Measurements from ENCODE around the gene NEIL1. TPM values are rescaled to one million over a fixed set of nuclear protein-coding genes. Genes with fewer than 3 reads are reported as not detected.

Gene NEIL1
- total and polyA plus RNA-seq, 10 of the 15 experiments (the other 5 are each of a cell fraction or from before 2014, with no cell fraction given): 0.10 to 2.3 (median 0.66) TPM

DNA sequence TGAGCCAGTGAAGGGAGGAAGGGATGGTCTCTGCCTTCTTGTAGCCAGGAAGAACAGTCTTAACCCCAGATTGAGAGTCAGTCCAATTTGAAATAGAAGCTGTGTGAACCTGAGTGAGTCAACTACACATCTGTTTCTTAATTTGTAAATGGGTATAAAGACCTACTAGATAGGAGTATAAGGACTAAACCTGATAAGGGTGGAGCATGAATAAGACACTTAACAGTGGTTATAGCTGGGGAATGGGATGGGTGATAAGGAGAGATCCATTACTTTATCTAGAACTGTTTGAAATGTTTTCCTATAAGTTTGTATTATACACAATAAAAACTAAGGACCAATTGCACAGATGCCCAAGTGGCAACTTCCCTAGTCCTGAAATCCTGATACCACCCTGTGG is 20.2 kb downstream of the NEIL1 start:
- H3K4me3 ChIP-seq: no peak overlapping the region
- ChIA-PET POLR2A (interaction anchor here (0.5 to 3.2 kb wide), 8 partner anchors 13 to 314 kb away, joined by 3 to 43 read pairs (median 16); partner anchors contain the start of genes IMP3, SIN3A, SNUPN and SNX33), SMC1A (ENCODE audit: uncharacterized antibody, unreplicated experiment) (interaction anchor here (0.7 to 3.1 kb wide), 12 partner anchors 14 to 337 kb away, joined by 3 to 24 read pairs (median 6); partner anchors contain the start of gene IMP3), CTCF (interaction anchor here (0.6 to 4.9 kb wide), 32 partner anchors 9 to 438 kb away, joined by 3 to 86 read pairs (median 7); partner anchors contain the start of genes COMMD4, IMP3, SIN3A and SNUPN), RAD21 (ENCODE audit: unreplicated experiment) (interaction anchor here (1.1 to 4.2 kb wide), 7 partner anchors 65 to 281 kb away, joined by 3 to 113 read pairs (median 5); partner anchors contain the start of genes IMP3, SIN3A and SNX33)
- BruUV-seq (replicated peaks): no TSS peak
- H2AFZ ChIP-seq (ENCODE audit: control insufficient read depth, low read depth, low read length): no peak overlapping the region
- no peaks in the 10 kb centered on the region for H4K20me1 ChIP-seq (ENCODE audit: control insufficient read depth, insufficient read depth)
- DNase-seq (ENCODE audit: low read depth, low spot score) (no peak), ATAC-seq (no peak), FAIRE-seq (no peak)
- H3K27ac ChIP-seq (ENCODE audit: control insufficient read depth, insufficient read depth): no peak overlapping the region
- in situ Hi-C loops (cut with MboI) (no loop called here), intact Hi-C loops (cut with micrococcal nuclease; ENCODE audit: unreplicated experiment) (loop anchor here (1.0 kb wide), 1 partner anchor 316 kb away; no protein-coding TSS in a partner anchor)
- no peaks in the 10 kb centered on the region for H3K27me3 ChIP-seq (replicated peaks in 1 of 2; ENCODE audit: control insufficient read depth in 2 of 2, insufficient read depth in 2 of 2, low read length in 1 of 2)
- H3K9me3 ChIP-seq (replicated peaks; ENCODE audit: control insufficient read depth, insufficient read depth, low read length): no peaks in the 10 kb centered on the region
- peak overlapping the region; percentile 78 for H3K4me2 ChIP-seq (ENCODE audit: control insufficient read depth, insufficient read depth)
- H3K36me3 ChIP-seq (ENCODE audit: control insufficient read depth in 2 of 2, insufficient read depth in 2 of 2, low read length in 1 of 2): peaks cover 6 to 19% of the 10 kb centered on the region in 2 experiments
- H3K79me2 ChIP-seq (ENCODE audit: control insufficient read depth, insufficient read depth, low read length): peaks cover 8% of the 10 kb centered on the region
- no peak overlapping the region; the same call in 1 of the 2 replicates for H3K9ac ChIP-seq (ENCODE audit: control insufficient read depth, insufficient read depth, low read length)
- H3K4me1 ChIP-seq (ENCODE audit: control insufficient read depth, insufficient read depth, low read length): peaks cover 6% of the 10 kb centered on the region
- TF ChIP-seq, protein P1, sequence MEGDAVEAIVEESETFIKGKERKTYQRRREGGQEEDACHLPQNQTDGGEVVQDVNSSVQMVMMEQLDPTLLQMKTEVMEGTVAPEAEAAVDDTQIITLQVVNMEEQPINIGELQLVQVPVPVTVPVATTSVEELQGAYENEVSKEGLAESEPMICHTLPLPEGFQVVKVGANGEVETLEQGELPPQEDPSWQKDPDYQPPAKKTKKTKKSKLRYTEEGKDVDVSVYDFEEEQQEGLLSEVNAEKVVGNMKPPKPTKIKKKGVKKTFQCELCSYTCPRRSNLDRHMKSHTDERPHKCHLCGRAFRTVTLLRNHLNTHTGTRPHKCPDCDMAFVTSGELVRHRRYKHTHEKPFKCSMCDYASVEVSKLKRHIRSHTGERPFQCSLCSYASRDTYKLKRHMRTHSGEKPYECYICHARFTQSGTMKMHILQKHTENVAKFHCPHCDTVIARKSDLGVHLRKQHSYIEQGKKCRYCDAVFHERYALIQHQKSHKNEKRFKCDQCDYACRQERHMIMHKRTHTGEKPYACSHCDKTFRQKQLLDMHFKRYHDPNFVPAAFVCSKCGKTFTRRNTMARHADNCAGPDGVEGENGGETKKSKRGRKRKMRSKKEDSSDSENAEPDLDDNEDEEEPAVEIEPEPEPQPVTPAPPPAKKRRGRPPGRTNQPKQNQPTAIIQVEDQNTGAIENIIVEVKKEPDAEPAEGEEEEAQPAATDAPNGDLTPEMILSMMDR (IDR thresholded peaks at IDR 0.05 in 2 of 3, conservative IDR thresholded peaks at IDR 0.05 in 1 of 3; ENCODE audit: control insufficient read depth in 2 of 3, extremely low read depth in 1 of 3, insufficient read depth in 1 of 3, low read depth in 3 of 3, low read length in 3 of 3): no peak
- TF ChIP-seq MTA2 (IDR thresholded peaks at IDR 0.05; ENCODE audit: low read depth) (no peak), CBFB (IDR thresholded peaks at IDR 0.05; ENCODE audit: low read depth) (no peak), RUNX3 (IDR thresholded peaks at IDR 0.05; ENCODE audit: low read length) (no peak), TCF12 (IDR thresholded peaks at IDR 0.05; ENCODE audit: low read depth, low read length) (no peak), JUNB (IDR thresholded peaks at IDR 0.05) (no peak), ZNF622 (IDR thresholded peaks at IDR 0.05) (no peak), GATAD2B (conservative IDR thresholded peaks at IDR 0.05; ENCODE audit: low read depth) (no peak), NFIC (IDR thresholded peaks at IDR 0.05; ENCODE audit: low read depth, low read length) (no peak)
- TF ChIP-seq, protein P2, sequence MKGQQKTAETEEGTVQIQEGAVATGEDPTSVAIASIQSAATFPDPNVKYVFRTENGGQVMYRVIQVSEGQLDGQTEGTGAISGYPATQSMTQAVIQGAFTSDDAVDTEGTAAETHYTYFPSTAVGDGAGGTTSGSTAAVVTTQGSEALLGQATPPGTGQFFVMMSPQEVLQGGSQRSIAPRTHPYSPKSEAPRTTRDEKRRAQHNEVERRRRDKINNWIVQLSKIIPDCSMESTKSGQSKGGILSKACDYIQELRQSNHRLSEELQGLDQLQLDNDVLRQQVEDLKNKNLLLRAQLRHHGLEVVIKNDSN (IDR thresholded peaks at IDR 0.05; ENCODE audit: borderline replicate concordance, extremely low read length, insufficient read depth, low read depth, low read length): no peak
- TF ChIP-seq, protein P3, sequence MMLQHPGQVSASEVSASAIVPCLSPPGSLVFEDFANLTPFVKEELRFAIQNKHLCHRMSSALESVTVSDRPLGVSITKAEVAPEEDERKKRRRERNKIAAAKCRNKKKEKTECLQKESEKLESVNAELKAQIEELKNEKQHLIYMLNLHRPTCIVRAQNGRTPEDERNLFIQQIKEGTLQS (IDR thresholded peaks at IDR 0.05; ENCODE audit: borderline replicate concordance, extremely low read depth, low read depth, low read length): no peak
- TF ChIP-seq, protein P4, sequence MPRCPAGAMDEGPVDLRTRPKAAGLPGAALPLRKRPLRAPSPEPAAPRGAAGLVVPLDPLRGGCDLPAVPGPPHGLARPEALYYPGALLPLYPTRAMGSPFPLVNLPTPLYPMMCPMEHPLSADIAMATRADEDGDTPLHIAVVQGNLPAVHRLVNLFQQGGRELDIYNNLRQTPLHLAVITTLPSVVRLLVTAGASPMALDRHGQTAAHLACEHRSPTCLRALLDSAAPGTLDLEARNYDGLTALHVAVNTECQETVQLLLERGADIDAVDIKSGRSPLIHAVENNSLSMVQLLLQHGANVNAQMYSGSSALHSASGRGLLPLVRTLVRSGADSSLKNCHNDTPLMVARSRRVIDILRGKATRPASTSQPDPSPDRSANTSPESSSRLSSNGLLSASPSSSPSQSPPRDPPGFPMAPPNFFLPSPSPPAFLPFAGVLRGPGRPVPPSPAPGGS (IDR thresholded peaks at IDR 0.05; ENCODE audit: borderline replicate concordance, insufficient read depth, low read depth, low read length, poor library complexity, severe bottlenecking): no peak
- TF ChIP-seq, protein P5, sequence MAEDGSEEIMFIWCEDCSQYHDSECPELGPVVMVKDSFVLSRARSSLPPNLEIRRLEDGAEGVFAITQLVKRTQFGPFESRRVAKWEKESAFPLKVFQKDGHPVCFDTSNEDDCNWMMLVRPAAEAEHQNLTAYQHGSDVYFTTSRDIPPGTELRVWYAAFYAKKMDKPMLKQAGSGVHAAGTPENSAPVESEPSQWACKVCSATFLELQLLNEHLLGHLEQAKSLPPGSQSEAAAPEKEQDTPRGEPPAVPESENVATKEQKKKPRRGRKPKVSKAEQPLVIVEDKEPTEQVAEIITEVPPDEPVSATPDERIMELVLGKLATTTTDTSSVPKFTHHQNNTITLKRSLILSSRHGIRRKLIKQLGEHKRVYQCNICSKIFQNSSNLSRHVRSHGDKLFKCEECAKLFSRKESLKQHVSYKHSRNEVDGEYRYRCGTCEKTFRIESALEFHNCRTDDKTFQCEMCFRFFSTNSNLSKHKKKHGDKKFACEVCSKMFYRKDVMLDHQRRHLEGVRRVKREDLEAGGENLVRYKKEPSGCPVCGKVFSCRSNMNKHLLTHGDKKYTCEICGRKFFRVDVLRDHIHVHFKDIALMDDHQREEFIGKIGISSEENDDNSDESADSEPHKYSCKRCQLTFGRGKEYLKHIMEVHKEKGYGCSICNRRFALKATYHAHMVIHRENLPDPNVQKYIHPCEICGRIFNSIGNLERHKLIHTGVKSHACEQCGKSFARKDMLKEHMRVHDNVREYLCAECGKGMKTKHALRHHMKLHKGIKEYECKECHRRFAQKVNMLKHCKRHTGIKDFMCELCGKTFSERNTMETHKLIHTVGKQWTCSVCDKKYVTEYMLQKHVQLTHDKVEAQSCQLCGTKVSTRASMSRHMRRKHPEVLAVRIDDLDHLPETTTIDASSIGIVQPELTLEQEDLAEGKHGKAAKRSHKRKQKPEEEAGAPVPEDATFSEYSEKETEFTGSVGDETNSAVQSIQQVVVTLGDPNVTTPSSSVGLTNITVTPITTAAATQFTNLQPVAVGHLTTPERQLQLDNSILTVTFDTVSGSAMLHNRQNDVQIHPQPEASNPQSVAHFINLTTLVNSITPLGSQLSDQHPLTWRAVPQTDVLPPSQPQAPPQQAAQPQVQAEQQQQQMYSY (CRISPR knock-in tag; IDR thresholded peaks at IDR 0.05): no peak
- TF ChIP-seq, protein P6, sequence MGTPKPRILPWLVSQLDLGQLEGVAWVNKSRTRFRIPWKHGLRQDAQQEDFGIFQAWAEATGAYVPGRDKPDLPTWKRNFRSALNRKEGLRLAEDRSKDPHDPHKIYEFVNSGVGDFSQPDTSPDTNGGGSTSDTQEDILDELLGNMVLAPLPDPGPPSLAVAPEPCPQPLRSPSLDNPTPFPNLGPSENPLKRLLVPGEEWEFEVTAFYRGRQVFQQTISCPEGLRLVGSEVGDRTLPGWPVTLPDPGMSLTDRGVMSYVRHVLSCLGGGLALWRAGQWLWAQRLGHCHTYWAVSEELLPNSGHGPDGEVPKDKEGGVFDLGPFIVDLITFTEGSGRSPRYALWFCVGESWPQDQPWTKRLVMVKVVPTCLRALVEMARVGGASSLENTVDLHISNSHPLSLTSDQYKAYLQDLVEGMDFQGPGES (IDR thresholded peaks at IDR 0.05): no peak
